Measurements from ENCODE around the gene SERPINB1. TPM values are rescaled to one million over a fixed set of nuclear protein-coding genes. Genes with fewer than 3 reads are reported as not detected.
A peak's percentile ranks its signal among the peaks of the same experiment; 100 is the strongest.

SERPINB1 gene
- total and polyA plus RNA-seq, 9 of the 15 experiments (the other 6 are each of a cell fraction or from before 2014, with no cell fraction given), result 33.9 to 108 (median 63.8) TPM

- TF ChIP-seq NKRF (IDR thresholded peaks at IDR 0.05; ENCODE audit: borderline replicate concordance) (no peak), CBX8 (IDR thresholded peaks at IDR 0.05; ENCODE audit: borderline replicate concordance, extremely low read depth, low read depth, low read length, poor library complexity, severe bottlenecking) (no peak), BMI1 (IDR thresholded peaks at IDR 0.05; ENCODE audit: low read length) (no peak), ZNF592 (IDR thresholded peaks at IDR 0.05) (peak; percentile 76; the same call in 1 of the 2 replicates), HDAC3 (IDR thresholded peaks at IDR 0.05; ENCODE audit: borderline replicate concordance, partially characterized antibody) (peak; percentile 1)
These were observed 483 bp upstream of the SERPINB1 start (continued) for GRCh38 chr6:2842139-2842552.
